ENCODE data around the gene NTRK3.

NTRK3 gene

DNA sequence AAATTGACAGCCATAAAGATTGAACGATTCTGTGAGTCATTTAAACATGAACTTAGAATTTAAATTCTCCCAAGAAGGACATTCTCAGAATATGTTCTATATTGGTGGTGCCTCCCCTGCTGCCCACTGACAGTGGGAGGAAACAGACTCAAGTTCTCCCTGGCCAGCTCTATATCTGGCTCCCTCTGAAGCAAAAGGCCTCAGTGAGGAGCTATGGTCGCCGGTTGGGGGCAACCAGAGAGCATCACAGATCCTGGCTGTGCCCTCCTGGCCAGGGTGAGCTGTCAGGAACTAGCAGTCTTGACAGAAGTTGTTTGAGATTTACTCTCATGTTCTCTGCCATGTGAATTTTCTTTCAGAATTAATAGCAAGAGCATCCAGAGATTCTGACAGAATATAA, 285.5 kb downstream of the NTRK3 start:
- ATAC-seq (ENCODE audit: insufficient read depth, low read depth): no peak
- no peaks in the 10 kb centered on the region for H3K4me1 ChIP-seq (ENCODE audit: insufficient read depth, low read length)
- no peak overlapping the region for H3K27ac ChIP-seq (ENCODE audit: low read length)
- H2AFZ ChIP-seq (ENCODE audit: low read depth, low read length): no peak overlapping the region
- no peak overlapping the region for H3K9ac ChIP-seq (ENCODE audit: low read depth, low read length)
- no peak overlapping the region for H3K4me3 ChIP-seq (ENCODE audit: low read depth in 1 of 2, low read length in 2 of 2)
- no peaks in the 10 kb centered on the region for H4K20me1 ChIP-seq (ENCODE audit: insufficient read depth, low read length)
- H3K36me3 ChIP-seq (ENCODE audit: insufficient read depth, low read length): no peaks in the 10 kb centered on the region
- no peaks in the 10 kb centered on the region for H3K9me3 ChIP-seq (ENCODE audit: insufficient read depth, low read length, severe bottlenecking)
- DNase-seq: no peak
- H3K27me3 ChIP-seq (ENCODE audit: insufficient read depth, low read length, poor library complexity): no peaks in the 10 kb centered on the region
- no peak for TF ChIP-seq EZH2 (IDR thresholded peaks at IDR 0.05; ENCODE audit: borderline replicate concordance, low read depth, low read length, severe bottlenecking)
- TF ChIP-seq, protein P1, sequence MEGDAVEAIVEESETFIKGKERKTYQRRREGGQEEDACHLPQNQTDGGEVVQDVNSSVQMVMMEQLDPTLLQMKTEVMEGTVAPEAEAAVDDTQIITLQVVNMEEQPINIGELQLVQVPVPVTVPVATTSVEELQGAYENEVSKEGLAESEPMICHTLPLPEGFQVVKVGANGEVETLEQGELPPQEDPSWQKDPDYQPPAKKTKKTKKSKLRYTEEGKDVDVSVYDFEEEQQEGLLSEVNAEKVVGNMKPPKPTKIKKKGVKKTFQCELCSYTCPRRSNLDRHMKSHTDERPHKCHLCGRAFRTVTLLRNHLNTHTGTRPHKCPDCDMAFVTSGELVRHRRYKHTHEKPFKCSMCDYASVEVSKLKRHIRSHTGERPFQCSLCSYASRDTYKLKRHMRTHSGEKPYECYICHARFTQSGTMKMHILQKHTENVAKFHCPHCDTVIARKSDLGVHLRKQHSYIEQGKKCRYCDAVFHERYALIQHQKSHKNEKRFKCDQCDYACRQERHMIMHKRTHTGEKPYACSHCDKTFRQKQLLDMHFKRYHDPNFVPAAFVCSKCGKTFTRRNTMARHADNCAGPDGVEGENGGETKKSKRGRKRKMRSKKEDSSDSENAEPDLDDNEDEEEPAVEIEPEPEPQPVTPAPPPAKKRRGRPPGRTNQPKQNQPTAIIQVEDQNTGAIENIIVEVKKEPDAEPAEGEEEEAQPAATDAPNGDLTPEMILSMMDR (IDR thresholded peaks at IDR 0.05; ENCODE audit: borderline replicate concordance, extremely low read depth, low read length, poor library complexity, severe bottlenecking): no peak
- H3K79me2 ChIP-seq (ENCODE audit: insufficient read depth, low read length): no peaks in the 10 kb centered on the region
- H3K4me2 ChIP-seq (ENCODE audit: insufficient read depth, low read length): no peak overlapping the region

DNA sequence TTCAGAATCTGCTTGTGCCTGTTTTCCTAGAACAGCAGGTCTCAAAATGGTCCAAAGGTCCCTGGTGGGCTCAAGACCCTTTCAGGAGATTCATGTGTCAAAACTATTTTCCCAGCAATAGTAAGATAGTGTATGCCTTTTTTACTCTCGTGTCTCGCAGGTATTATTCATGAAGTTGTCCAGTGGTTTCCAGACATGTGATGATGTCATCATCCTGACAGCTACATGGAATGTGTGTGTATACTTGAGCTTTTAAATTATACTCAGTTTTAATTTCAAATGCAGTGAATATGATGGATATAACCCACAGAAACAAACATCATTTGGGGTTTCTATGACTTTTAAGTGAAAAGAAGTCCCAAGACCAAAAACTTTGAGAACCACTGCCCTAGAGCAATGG, 288.6 kb downstream of the NTRK3 start:
- Histone ChIP-seq H2AFZ (ENCODE audit: low read depth, low read length) (no peak overlapping the region), H3K27ac (ENCODE audit: low read length) (no peak overlapping the region), H3K4me3 (ENCODE audit: low read depth in 1 of 2, low read length in 2 of 2) (no peak overlapping the region), H3K4me1 (ENCODE audit: insufficient read depth, low read length) (no peaks in the 10 kb centered on the region), H3K36me3 (ENCODE audit: insufficient read depth, low read length) (no peaks in the 10 kb centered on the region), H3K79me2 (ENCODE audit: insufficient read depth, low read length) (no peaks in the 10 kb centered on the region), H3K9ac (ENCODE audit: low read depth, low read length) (no peak overlapping the region), H4K20me1 (ENCODE audit: insufficient read depth, low read length) (no peaks in the 10 kb centered on the region), H3K27me3 (ENCODE audit: insufficient read depth, low read length, poor library complexity) (no peaks in the 10 kb centered on the region), H3K4me2 (ENCODE audit: insufficient read depth, low read length) (no peak overlapping the region), H3K9me3 (ENCODE audit: insufficient read depth, low read length, severe bottlenecking) (no peaks in the 10 kb centered on the region)
- TF ChIP-seq EZH2 (IDR thresholded peaks at IDR 0.05; ENCODE audit: borderline replicate concordance, low read depth, low read length, severe bottlenecking): no peak
- no peak for ATAC-seq (ENCODE audit: insufficient read depth, low read depth)
- no peak for DNase-seq

DNA sequence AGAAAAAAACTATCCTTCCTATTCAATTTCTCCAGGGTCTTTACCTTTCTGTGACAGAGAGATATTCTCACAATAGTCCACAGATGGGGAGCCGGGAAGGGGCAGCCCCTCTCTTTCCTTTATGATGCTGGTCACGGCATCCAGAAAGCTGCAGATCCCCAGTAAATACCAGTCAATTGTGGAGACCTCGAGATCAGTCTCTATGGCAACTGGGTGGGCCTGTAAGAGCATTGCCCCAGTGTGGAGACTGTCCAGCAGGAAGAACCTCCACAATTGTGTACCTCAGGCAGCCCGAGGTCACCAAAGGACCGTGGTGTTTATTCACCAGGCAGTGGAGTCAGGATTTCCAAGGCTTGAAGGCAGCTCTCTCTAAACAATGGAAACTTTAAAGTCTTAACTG, 291.2 kb downstream of the NTRK3 start:
- TF ChIP-seq, protein P1 (IDR thresholded peaks at IDR 0.05; ENCODE audit: borderline replicate concordance, extremely low read depth, low read length, poor library complexity, severe bottlenecking): no peak
- no peak for TF ChIP-seq EZH2 (IDR thresholded peaks at IDR 0.05; ENCODE audit: borderline replicate concordance, low read depth, low read length, severe bottlenecking)

DNA sequence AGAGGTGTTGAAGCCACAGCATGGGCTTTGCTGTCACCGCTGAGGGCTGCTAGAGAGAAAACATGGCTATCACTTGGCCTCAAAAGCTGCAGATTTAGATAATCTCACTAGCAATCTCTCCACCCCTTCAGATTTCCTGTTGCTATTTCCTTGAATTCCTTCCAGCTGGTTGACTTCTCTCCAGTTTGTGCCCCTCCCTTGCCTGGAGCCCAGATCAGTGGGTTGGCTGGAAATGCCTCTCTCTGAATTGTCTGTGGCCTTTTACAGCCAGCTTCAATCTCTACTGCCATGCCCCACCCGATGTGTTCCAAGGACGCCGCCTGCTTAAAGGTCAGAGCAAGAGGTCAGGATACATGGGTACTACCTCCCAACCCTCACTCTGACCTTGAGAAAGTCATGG, 294.1 kb downstream of the NTRK3 start:
- H2AFZ ChIP-seq (ENCODE audit: low read depth, low read length): no peak overlapping the region
- H3K9ac ChIP-seq (ENCODE audit: low read depth, low read length): no peak overlapping the region
- no peak overlapping the region for H3K4me2 ChIP-seq (ENCODE audit: insufficient read depth, low read length)
- no peaks in the 10 kb centered on the region for H3K4me1 ChIP-seq (ENCODE audit: insufficient read depth, low read length)
- no peaks in the 10 kb centered on the region for H4K20me1 ChIP-seq (ENCODE audit: insufficient read depth, low read length)
- no peaks in the 10 kb centered on the region for H3K79me2 ChIP-seq (ENCODE audit: insufficient read depth, low read length)
- no peak overlapping the region for H3K4me3 ChIP-seq (ENCODE audit: low read depth in 1 of 2, low read length in 2 of 2)
- DNase-seq (no peak), ATAC-seq (ENCODE audit: insufficient read depth, low read depth) (no peak)
- no peaks in the 10 kb centered on the region for H3K27me3 ChIP-seq (ENCODE audit: insufficient read depth, low read length, poor library complexity)
- H3K9me3 ChIP-seq (ENCODE audit: insufficient read depth, low read length, severe bottlenecking): no peaks in the 10 kb centered on the region
- no peaks in the 10 kb centered on the region for H3K36me3 ChIP-seq (ENCODE audit: insufficient read depth, low read length)
- no peak for TF ChIP-seq EZH2 (IDR thresholded peaks at IDR 0.05; ENCODE audit: borderline replicate concordance, low read depth, low read length, severe bottlenecking)
- TF ChIP-seq, protein P1 (IDR thresholded peaks at IDR 0.05; ENCODE audit: borderline replicate concordance, extremely low read depth, low read length, poor library complexity, severe bottlenecking): no peak
- no peak overlapping the region for H3K27ac ChIP-seq (ENCODE audit: low read length)

More for the DNA sequence above, 291.2 kb downstream of the NTRK3 start:
- ATAC-seq (ENCODE audit: insufficient read depth, low read depth): no peak
- H3K36me3 ChIP-seq (ENCODE audit: insufficient read depth, low read length): no peaks in the 10 kb centered on the region
- no peak overlapping the region for H3K9ac ChIP-seq (ENCODE audit: low read depth, low read length)
- no peak overlapping the region for H3K4me2 ChIP-seq (ENCODE audit: insufficient read depth, low read length)
- no peak overlapping the region for H2AFZ ChIP-seq (ENCODE audit: low read depth, low read length)
- H3K4me3 ChIP-seq (ENCODE audit: low read depth in 1 of 2, low read length in 2 of 2): no peak overlapping the region
- no peaks in the 10 kb centered on the region for H4K20me1 ChIP-seq (ENCODE audit: insufficient read depth, low read length)
- H3K79me2 ChIP-seq (ENCODE audit: insufficient read depth, low read length): no peaks in the 10 kb centered on the region
- no peak for DNase-seq
- H3K27ac ChIP-seq (ENCODE audit: low read length): no peak overlapping the region
- H3K27me3 ChIP-seq (ENCODE audit: insufficient read depth, low read length, poor library complexity): no peaks in the 10 kb centered on the region
- no peaks in the 10 kb centered on the region for H3K9me3 ChIP-seq (ENCODE audit: insufficient read depth, low read length, severe bottlenecking)
- H3K4me1 ChIP-seq (ENCODE audit: insufficient read depth, low read length): no peaks in the 10 kb centered on the region
